NCI-H187 treated with DMSO at 0.1 percent for 48 hours (cell line): Measurements from ENCODE around the gene PHF8.

Source experiments
- DNase-seq: peaks from one replicate; lab custom pipeline; 2025; lab: John Stamatoyannopoulos, UW

The PHF8 gene

GRCh38 chrX:54012830-54013500 is 31.3 kb downstream of the PHF8 start:
- DNase-seq, result no peak

DNA sequence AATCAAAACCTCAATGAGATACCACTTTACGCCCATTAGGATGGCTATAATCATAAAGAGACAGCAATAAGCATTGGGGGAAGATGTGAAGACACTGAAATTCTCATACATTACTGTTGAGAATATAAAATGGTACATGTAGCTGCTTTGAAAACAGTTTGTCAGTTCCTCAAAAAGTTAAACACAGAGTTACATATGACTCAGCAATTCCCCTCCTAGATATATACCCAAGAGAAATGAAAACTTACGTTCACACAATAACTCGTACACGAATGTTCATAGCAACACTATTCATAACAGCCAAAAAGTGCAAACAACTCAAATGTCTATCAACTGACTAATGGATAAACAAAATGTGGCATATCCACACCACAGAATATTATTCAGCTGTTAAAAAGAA is 36.6 kb downstream of the PHF8 start:
- no peak for DNase-seq

- DNase-seq, result no peak
Observed at GRCh38 chrX:53997724-53998123, 46.5 kb downstream of the PHF8 start.

GRCh38 chrX:53992589-53992988 is 51.7 kb downstream of the PHF8 start:
- DNase-seq, result no peak

DNA sequence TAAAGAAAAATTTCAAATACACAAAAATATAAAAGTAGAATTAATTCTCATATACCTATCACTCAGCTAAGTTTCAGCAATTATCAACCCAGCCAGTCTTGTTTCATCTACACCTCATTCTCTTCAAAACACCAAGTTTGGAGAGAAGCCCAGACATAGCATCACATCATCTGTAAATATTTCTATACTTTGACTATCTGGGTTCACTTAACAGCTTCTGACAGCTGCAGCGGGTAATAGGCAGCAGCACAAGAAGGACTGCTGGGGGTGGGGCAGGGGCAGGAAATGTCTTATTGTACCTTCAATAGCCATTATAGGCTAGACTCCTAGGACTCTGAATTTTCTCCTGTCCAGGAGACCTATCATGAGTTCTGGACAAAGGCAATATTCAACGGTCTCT is 54.1 kb downstream of the PHF8 start:
- DNase-seq, result no peak

DNA sequence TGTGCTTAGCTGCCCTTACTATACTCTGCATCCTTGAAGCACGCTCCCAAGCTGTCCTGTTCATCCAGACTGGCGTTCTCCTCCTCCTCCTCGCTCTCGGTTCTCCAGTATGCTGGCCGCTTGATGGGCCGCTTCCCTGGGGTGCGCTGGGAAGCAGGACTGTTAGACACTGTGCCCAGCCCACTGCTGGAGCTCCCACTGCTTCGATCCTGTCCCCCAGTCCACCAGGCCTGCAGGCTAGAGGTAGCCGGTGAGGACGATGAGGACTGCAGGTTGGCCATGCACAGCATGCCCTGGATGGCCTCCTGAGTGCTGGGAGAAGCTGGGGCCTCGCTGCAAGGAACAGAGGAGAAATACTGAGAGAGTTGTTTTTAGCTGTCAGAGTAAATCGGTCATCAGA is 59.4 kb downstream of the PHF8 start:
- DNase-seq, result no peak

DNA sequence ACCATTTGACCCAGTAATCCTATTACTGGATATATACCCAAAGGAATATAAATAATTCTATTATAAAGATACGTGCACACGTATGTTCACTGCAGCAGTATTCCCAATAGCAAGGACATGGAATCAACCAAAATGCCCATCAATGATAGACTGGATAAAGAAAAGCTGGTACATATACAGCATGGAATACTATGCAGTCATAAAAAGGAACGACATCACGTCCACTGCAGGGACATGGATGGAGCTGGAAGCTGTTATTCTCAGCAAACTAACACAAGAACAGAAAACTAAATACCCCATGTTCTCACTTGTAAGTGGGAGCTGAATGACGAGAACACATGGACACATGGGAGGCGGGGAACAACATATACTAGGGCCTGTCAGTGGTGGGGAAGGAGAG is 69.7 kb downstream of the PHF8 start:
- no peak for DNase-seq

DNA sequence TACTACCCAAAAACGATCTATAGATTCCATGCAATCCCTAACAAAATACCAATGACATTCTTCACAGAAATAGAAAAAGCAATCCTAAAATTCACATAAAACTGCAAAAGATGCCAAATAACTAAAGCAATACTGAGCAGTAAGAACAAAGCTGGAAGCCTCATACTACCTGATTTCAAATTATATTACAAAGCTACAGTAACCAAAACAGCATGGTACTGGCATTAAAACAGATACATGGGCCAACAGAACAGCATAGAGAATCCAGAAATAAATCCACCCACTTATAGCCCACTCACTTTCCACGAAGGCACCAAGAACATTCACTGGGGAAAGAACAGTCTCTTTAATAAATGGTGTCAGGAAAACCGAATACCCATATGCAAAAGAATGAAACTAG is 74.7 kb downstream of the PHF8 start:
- DNase-seq, result no peak

- no peak for DNase-seq
Observed at GRCh38 chrX:53950130-53950733, 94.0 kb downstream of the PHF8 start.

- DNase-seq, result no peak
Observed at GRCh38 chrX:53940180-53940579, 104.1 kb downstream of the PHF8 start.

- DNase-seq, result no peak
Observed at GRCh38 chrX:53939127-53939526, 105.1 kb downstream of the PHF8 start.

DNA sequence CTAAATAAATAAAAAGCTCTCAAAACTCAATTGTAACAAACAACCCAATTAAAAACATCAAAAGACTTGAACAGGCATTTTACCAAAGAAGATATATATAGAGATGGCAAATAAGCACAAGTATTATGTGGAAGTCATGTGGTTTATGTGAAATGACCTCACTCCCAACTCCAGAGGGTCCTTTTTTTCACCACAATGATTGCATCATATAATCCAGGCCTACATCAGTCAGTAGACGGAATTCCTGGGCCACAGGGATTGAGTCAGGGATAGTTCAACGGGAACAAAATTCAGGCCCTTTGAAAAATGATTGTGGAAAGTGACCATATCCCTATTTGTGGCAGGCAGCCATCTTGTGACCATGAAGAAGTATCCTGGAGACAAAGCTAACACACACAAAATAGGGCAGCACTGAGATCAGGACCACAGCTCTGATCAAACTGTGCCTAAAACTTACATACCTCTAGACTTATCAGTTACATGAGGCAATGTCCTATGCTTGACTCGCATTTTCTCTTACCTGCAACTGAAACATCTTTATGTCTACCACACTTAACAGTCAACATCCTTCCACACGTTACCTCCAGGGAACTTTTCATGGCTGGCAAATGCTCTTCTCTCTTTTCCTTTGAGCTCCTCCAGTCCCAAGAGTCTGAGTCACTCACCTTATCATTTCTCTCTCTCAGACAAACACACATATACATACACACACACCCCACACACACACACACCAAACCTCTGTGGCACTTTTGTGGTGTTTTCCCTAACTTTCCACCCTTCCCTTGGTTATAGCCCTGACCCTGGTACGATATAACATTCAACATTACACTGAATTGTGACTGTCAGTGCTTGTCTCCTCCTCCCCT is 113.5 kb downstream of the PHF8 start:
- DNase-seq, result no peak

- no peak for DNase-seq
Observed at GRCh38 chrX:53926030-53926429, 118.2 kb downstream of the PHF8 start.

GRCh38 chrX:53918702-53919101 is 125.6 kb downstream of the PHF8 start:
- DNase-seq, result no peak

DNA sequence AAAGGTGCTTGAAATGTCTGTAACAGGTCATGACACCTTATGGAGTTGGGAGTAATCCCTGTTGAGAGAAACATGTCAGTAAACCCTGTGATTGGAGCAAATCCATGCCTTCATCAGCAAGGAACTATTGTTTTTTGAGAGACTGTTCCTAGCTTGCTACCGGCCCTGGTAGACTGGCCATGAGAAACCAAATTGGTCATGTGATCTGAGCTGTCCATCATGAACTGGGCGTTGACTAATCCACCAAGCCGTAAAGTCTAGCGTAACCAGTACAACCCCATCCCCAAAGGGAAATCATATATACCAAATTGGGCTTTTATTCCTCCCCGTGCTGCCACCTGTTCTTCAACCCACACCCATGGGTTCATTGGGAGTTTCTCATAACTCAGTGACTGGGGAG is 143.7 kb downstream of the PHF8 start:
- no peak for DNase-seq

DNA sequence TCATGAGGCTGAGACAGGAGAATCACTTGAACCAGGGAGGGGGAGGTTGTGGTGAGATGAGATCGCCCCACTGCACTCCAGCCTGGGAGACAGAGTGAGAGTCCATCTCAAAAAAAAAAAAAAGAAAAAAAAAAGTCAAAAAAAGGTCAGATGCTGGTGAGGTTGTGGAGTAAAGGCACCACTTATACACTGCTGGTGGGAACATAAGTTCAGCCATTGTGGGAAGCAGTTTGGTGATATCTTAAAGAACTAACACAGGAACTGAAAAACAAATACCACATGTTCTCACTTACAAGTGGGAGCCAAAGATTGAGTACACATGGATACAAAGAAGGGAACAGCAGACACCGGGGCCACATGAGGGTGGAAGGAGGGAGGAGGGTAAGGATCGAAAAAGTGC is 149.0 kb downstream of the PHF8 start:
- no peak for DNase-seq
